Coronary artery (tissue), 2 donors: Measurements from ENCODE around the gene NFKBIL1.

Source experiments
- DNase-seq: peaks from one replicate; pipeline ENCODE4 v3.0.0-alpha.2; 2017; ENCODE audit warnings: low spot score
- H3K27ac ChIP-seq, 2 donors: fragments of 200-600 bp; sonication (generic); one replicate each; pipeline ENCODE4 v1.5.1; 2016 to 2019
- H3K4me3 ChIP-seq: fragments of 200-600 bp; sonication (generic); 2 replicates; pipeline ENCODE4 v1.5.1; 2016; ENCODE audit warnings: mild to moderate bottlenecking, moderate library complexity
- CTCF ChIP-seq: fragments of 200-600 bp; sonication (generic); IDR thresholded peaks from one replicate; pipeline ENCODE4 v1.5.1; 2019; ENCODE audit warnings: antibody characterized with exemption

Gene NFKBIL1

GRCh38 chr6:31597006-31597405 lies 49.6 kb downstream of the NFKBIL1 start:
- Histone ChIP-seq H3K4me3 (no peak overlapping the region), H3K27ac (no peak overlapping the region)
- no peak for TF ChIP-seq CTCF
- no peak for DNase-seq

GRCh38 chr6:31607317-31607716 lies 59.9 kb downstream of the NFKBIL1 start:
- DNase-seq = no peak
- H3K27ac ChIP-seq = no peak overlapping the region
- H3K4me3 ChIP-seq = no peak overlapping the region
- TF ChIP-seq CTCF = no peak
